Muscle layer of colon (tissue), 2 donors: ENCODE measurements around the gene KIF4A.
"Not testable (repeated sequence)": the region's sequence is repeated elsewhere in the genome, so short reads cannot be mapped to it uniquely, and the experiment has no call there.

ENCODE experiments used
- H3K27ac ChIP-seq: one replicate; pipeline ENCODE4 v1.7.0; 2013; ENCODE audit warnings: low read depth, mild to moderate bottlenecking, low read length, moderate library complexity
- H3K27me3 ChIP-seq, 2 donors: one replicate each; pipeline ENCODE4 v1.7.0; 2013; ENCODE audit warnings: low read length in 2 of 2, mild to moderate bottlenecking in 2 of 2; ENCODE audit not compliant: insufficient read depth in 2 of 2, control insufficient read depth in 1 of 2
- H3K36me3 ChIP-seq: one replicate; pipeline ENCODE4 v1.7.0; 2013; ENCODE audit warnings: mild to moderate bottlenecking, low read length; ENCODE audit not compliant: insufficient read depth
- H3K4me1 ChIP-seq: one replicate; pipeline ENCODE4 v1.7.0; 2013; ENCODE audit warnings: mild to moderate bottlenecking, low read length; ENCODE audit not compliant: insufficient read depth
- H3K4me3 ChIP-seq, 2 donors: one replicate each; pipeline ENCODE4 v1.7.0; 2013; ENCODE audit warnings: low read length in 2 of 2, low read depth in 1 of 2, mild to moderate bottlenecking in 1 of 2, moderate library complexity in 1 of 2
- H3K9ac ChIP-seq: one replicate; pipeline ENCODE4 v1.7.0; 2013; ENCODE audit warnings: low read length
- H3K9me3 ChIP-seq: one replicate; pipeline ENCODE4 v1.7.0; 2013; ENCODE audit warnings: mild to moderate bottlenecking, low read length
- donor health status: abdominal sarcoma.
- donor health status: Adenocarcinoma of cecum.

KIF4A gene

DNA sequence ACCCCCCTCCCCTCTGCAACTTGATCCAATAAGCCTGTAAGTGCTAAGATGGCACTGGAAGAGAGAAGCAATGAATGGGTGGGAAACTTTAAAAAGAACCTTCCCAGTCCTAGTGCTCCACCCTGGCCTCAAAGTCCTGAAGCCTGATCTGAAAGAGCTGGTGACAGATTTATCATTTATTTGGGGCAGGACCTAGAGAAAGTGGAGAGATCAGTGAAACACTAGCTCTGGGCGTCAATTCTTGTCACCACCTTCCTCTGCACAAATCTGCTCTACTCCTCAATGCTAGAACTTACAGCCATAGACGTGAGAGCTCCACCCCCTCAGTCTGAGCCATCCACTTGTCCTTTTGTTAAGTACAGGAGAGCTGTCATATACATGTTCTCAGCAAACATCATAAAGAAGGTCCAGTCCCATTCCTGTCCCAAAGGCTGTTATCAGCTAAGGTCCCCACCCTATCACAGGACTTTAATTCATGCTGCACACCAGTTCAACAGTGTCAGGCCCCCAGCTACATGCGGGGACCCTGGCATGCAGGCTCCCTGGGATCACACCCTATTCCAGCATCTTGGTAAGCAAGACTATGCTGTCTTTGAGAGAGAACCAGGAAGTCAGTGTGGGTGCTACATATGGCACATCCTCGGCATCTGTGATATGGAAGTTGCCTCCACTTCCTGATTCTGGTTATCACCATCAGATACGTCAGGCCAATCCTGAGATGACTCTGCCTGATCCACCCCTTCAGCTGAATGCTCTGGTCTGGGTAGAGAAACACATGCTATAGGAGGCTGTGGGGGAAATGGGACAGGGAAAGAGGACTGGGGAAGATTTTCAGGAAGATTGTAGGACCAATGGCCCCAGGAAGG, 32.2 kb upstream of the KIF4A start:
- Histone ChIP-seq H3K4me3 (no peak overlapping the region), H3K27me3 (no peaks in the 10 kb centered on the region), H3K36me3 (no peaks in the 10 kb centered on the region), H3K4me1 (no peaks in the 10 kb centered on the region), H3K9me3 (no peaks in the 10 kb centered on the region), H3K9ac (no peak overlapping the region), H3K27ac (no peak overlapping the region)

DNA sequence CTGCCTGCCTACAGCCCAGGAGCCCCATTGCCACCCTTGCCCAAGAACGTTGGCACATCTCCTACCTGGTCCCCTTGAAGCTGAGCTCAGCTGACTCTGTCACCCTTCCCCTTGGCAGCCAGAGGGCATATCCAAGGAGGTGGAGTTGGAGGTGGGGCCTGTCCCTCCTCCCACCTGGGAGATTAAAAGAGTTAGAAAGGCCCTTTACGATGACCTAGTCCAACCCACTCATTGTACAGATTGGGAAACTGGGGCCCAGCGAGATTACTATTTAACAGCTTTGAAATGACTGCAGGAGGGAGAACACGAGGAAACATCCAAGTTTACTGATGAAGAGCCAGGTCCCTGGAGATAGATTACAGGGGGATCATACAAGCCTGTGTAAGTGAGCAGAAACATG, 29.8 kb upstream of the KIF4A start, which contains the start of gene P2RY4:
Gene P2RY4, minus strand, starts transcription at position 101 of the 400 bp plus-strand sequence. CDS start 580 bp downstream, outside the sequence.
- Histone ChIP-seq H3K27me3 (no peaks in the 10 kb centered on the region), H3K36me3 (no peaks in the 10 kb centered on the region), H3K4me3 (no peak within 1 kb of the TSS), H3K9ac (no peak within 1 kb of the TSS), H3K27ac (no peak within 1 kb of the TSS), H3K9me3 (no peaks in the 10 kb centered on the region), H3K4me1 (no peaks in the 10 kb centered on the region)

DNA sequence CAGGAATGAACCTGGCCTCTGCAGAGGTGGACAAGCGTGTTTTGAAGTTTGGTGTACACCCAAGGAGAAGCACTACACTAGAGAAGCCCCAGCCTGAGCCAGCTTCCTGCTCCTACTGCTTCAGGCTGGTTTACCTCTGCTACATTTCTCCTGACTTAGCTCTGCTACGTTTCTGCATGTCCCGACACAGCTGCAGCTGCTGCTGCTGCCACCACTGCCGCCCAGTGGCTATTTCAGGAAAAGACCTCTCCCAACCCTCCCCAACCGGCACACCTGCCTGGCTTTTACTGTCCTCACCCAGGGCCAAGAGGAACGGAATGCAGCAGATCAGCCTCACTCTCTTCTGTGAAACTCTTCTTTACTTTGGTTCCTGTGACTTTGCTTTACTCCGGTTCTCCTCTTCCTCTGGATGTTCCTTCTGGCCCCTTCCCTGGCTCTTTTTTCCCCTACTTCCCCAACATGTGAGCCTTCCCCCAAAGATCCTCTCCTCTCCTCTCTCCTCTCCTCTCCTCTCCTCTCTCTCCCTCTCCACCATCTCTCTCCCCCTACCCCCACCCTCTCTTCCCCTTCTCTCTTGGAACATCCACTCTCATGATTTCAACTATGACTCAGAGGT, 26.8 kb upstream of the KIF4A start:
- Histone ChIP-seq H3K4me1 (no peaks in the 10 kb centered on the region), H3K27me3 (no peaks in the 10 kb centered on the region), H3K9ac (no peak overlapping the region), H3K36me3 (no peaks in the 10 kb centered on the region), H3K4me3 (no peak overlapping the region), H3K9me3 (no peaks in the 10 kb centered on the region), H3K27ac (no peak overlapping the region)

DNA sequence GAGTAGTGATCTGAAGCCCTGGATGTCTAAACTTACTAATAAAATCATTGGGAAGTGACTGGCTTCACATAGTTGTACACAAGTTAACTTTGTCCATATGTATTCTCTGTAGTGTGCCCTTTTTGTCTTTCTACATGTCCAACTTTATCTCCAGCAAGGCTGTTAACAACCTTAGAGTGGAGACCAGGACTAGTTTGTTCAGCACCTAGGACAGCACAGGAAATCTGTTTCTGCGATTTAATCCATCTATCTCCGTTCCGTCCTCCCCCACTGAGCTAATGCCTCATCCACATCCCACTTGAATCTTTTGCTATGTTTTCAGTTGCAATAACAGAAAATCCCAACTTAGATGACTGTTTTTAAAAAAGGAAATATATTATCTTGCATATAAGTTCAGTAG, 25.1 kb upstream of the KIF4A start:
- Histone ChIP-seq H3K9me3 (no peaks in the 10 kb centered on the region), H3K27ac (no peak overlapping the region), H3K4me3 (no peak overlapping the region), H3K36me3 (no peaks in the 10 kb centered on the region), H3K4me1 (no peaks in the 10 kb centered on the region), H3K9ac (no peak overlapping the region), H3K27me3 (peaks cover 0 to 5% of the 10 kb centered on the region in 2 donors)

DNA sequence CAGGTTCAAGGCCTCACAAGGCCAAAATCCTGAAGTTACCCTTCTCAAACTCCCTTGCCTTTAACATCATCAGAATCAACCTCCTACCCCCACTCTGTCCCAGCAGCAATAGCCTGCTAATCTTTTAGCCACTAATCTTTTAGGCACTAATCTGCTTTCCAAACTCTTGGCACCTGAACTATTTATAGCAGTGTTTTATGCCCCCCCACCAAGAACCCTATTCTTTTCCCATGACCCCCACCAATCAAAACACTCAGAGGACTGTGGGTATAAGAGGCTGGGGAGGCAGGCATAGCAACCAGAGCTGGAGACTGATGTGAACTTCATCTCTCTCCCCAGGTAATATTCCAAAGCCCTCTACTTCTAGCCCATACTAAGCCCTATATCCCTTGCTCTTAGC, 21.9 kb upstream of the KIF4A start, which contains the start of gene ARR3:
Gene ARR3, plus strand, starts transcription at position 301 of the 400 bp plus-strand sequence. CDS start 1,052 bp downstream, outside the sequence.
- no peak within 1 kb of the TSS for H3K9ac ChIP-seq
- no peaks in the 10 kb centered on the region for H3K4me1 ChIP-seq
- peaks cover 0 to 5% of the 10 kb centered on the region in 2 donors for H3K27me3 ChIP-seq
- no peak within 1 kb of the TSS for H3K4me3 ChIP-seq
- H3K9me3 ChIP-seq = no peaks in the 10 kb centered on the region
- H3K27ac ChIP-seq = no peak within 1 kb of the TSS
- no peaks in the 10 kb centered on the region for H3K36me3 ChIP-seq

DNA sequence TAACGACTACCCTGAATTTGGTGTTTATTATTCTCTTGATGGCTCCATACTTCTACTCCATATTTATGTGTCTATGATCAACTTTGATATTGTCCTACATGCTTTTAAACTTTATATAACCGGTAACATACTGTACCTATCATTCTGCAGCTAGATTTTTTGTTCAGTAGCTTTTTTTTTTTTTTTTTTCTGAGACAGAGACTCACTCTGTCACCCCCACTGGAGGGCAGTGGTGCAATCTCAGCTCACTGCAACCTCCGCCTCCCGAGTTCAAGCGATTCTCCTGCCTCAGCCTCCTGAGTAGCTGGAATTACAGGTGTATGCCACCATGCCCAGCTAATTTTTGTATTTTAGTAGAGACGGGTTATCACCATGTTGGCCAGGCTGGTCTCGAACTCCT, 15.9 kb upstream of the KIF4A start:
- not testable (repeated sequence) for H3K27ac ChIP-seq, H3K9me3 ChIP-seq, H3K27me3 ChIP-seq, H3K4me1 ChIP-seq, H3K4me3 ChIP-seq, H3K9ac ChIP-seq, H3K36me3 ChIP-seq

DNA sequence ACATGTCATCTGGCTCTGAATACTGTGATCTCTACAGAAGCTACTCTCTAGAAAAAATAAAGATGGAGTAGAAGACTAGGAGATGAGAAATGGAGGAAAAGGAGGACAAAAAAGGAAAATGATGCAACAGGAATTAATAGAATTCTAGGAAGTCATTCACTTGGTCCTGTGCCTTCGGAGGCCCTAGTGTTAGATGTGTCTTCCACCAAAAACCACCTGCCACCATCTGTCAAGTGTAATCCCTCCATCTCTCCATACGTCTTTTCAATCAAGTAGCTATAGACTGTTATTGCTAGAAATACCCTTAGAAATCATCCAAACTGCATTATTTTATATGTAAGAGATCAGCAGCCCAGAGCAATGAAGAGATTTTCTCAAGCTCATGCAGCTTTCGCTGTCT, 10.8 kb upstream of the KIF4A start:
- no peak overlapping the region for H3K27ac ChIP-seq

DNA sequence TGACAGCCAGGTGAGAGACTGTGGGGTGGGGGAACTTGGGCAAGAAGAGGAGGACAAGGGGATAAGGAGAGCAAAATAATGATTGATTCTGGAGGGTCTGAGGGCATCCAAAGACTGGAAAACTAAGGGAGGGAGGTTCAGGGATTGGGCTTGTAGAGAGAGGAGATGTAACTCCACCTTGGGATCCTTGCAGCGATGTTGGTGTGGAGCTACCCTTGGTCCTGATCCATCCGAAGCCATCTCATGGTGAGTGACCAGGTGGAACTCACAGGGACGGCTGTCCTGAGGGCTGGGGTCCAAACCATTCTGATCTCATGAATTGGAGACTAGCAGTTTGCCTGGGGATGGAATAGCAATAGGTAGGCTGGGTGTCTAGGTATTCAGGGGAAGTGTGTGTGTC, 9.3 kb upstream of the KIF4A start:
- no peaks in the 10 kb centered on the region for H3K36me3 ChIP-seq
- H3K9ac ChIP-seq = no peak overlapping the region
- peaks cover 0 to 5% of the 10 kb centered on the region in 2 donors for H3K27me3 ChIP-seq
- no peaks in the 10 kb centered on the region for H3K9me3 ChIP-seq
- H3K4me3 ChIP-seq = no peak overlapping the region
- no peaks in the 10 kb centered on the region for H3K4me1 ChIP-seq
- no peak overlapping the region for H3K27ac ChIP-seq

More for the DNA sequence above, 10.8 kb upstream of the KIF4A start:
- H3K9ac ChIP-seq = no peak overlapping the region
- no peaks in the 10 kb centered on the region for H3K9me3 ChIP-seq
- H3K36me3 ChIP-seq = no peaks in the 10 kb centered on the region
- peaks cover 0 to 5% of the 10 kb centered on the region in 2 donors for H3K27me3 ChIP-seq
- no peak overlapping the region for H3K4me3 ChIP-seq
- no peaks in the 10 kb centered on the region for H3K4me1 ChIP-seq

DNA sequence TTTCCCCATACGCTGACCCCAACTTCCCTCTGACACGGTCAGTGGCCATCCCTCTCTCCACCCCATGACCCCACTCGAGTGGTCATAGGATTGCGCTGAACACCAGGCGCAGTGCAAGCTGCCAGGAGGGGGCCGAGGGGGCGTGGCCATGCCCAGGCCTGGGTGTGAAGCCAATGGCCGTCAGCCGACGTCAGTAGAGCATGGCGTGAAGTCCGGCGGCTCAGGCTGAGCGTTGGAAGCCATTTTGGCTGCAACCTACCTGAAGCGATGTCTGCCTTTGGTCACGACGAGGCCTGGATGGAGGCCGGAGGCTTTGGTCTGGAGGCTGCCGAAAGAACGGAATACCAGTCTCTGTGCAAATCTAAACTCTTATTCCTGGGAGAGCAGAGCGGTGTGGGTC, 8.0 kb upstream of the KIF4A start, which contains the start of gene RAB41:
Gene RAB41, plus strand, starts transcription at position 222 of the 400 bp plus-strand sequence. Its CDS starts 46 bp downstream, at position 268.
- Histone ChIP-seq H3K9me3 (no peaks in the 10 kb centered on the region), H3K4me3 (no peak within 1 kb of the TSS), H3K9ac (no peak within 1 kb of the TSS), H3K4me1 (no peaks in the 10 kb centered on the region), H3K36me3 (no peaks in the 10 kb centered on the region), H3K27me3 (peaks cover 0 to 5% of the 10 kb centered on the region in 2 donors), H3K27ac (no peak within 1 kb of the TSS)

DNA sequence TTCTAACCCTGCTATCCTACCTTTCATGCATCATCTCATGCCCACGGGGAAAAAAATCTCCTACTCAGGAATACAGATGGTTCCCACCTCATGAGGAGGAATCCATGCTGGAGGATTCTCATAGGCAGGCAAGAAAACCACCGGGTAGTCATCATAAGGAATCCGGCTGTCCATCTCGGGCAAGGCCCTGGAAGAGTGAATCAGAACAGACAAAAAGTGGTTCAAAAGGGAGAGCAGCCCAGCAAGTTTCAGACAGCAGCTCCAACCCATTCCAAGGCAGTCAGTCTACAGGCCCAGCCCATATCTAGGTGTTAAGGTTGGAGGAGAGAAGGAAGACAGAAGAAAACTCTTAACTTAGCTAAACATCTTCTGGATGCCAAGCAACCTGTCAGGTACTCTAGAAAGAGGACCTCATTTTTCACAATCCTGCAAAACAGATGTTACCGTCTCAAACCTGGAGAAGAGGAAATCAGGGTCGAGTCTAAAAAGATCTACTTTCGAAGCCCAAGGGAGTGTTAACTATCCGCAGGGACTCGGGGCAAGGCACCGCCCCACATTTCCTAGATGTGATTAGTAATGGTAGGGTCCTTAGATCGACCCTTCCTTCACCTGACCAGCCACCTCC, 624 bp upstream of the KIF4A start:
- no peaks in the 10 kb centered on the region for H3K27me3 ChIP-seq
- no peak overlapping the region for H3K27ac ChIP-seq
- H3K9ac ChIP-seq = peak overlapping the region; percentile 33
- peaks cover 7% of the 10 kb centered on the region for H3K4me1 ChIP-seq
- peak overlapping the region; percentile 49 to 56 for H3K4me3 ChIP-seq
- H3K36me3 ChIP-seq = no peaks in the 10 kb centered on the region
- H3K9me3 ChIP-seq = no peaks in the 10 kb centered on the region

DNA sequence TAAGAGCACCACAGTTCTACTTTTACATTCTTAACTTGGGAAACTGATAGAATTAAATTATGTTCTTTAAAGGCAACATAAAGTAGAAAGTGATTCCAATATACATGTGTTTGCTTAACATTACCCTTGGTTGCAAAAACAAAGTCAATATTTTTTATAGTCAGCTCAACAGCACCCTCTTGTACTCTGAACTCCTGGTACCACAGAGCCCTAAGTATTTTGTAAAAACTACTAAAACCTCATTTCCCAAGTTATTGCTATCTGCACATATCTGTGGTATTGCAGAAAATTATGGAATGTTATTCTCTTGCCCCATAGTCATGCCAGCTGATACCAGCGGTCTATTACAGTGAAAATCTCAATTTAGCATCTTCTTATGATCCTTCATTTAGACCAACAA, 2.9 kb downstream of the KIF4A start:
- Histone ChIP-seq H3K36me3 (no peaks in the 10 kb centered on the region), H3K9me3 (no peaks in the 10 kb centered on the region), H3K9ac (no peak overlapping the region), H3K27me3 (no peaks in the 10 kb centered on the region), H3K4me3 (no peak overlapping the region), H3K4me1 (peaks cover 7% of the 10 kb centered on the region), H3K27ac (no peak overlapping the region)
